HTERT RPE-1 (cell line): Measurements from ENCODE around the gene GINS1.
"Not testable (repeated sequence)": the region's sequence is repeated elsewhere in the genome, so short reads cannot be mapped to it uniquely, and the experiment has no call there.

Experiments
- in situ Hi-C: fragments of 300-500 bp; cut with MboI; formaldehyde crosslinking; loops from 4 replicates; pipeline ENCODE4 v1.14.3; 2020; ENCODE audit warnings: low sequenced_read_pairs

GINS1 gene

DNA sequence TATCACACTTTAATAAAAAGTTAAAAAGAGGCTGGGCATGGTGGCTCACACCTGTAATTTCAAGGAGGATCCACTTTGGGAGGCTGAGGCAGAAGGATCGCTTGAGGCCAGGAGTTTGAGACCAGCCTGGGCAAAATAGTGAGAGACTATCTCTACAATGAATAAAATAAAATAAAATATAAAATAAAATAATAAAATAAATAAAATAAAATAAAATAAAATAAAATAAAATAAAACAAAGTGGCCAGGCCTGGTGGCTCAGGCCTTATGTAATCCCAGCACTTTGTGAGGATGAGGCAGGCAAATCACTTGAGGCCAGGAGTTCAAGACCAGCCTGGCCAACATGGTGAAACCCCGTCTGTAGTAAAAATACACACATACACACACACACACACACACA, 65.8 kb downstream of the GINS1 start:
- in situ Hi-C loops, result not testable (repeated sequence)

DNA sequence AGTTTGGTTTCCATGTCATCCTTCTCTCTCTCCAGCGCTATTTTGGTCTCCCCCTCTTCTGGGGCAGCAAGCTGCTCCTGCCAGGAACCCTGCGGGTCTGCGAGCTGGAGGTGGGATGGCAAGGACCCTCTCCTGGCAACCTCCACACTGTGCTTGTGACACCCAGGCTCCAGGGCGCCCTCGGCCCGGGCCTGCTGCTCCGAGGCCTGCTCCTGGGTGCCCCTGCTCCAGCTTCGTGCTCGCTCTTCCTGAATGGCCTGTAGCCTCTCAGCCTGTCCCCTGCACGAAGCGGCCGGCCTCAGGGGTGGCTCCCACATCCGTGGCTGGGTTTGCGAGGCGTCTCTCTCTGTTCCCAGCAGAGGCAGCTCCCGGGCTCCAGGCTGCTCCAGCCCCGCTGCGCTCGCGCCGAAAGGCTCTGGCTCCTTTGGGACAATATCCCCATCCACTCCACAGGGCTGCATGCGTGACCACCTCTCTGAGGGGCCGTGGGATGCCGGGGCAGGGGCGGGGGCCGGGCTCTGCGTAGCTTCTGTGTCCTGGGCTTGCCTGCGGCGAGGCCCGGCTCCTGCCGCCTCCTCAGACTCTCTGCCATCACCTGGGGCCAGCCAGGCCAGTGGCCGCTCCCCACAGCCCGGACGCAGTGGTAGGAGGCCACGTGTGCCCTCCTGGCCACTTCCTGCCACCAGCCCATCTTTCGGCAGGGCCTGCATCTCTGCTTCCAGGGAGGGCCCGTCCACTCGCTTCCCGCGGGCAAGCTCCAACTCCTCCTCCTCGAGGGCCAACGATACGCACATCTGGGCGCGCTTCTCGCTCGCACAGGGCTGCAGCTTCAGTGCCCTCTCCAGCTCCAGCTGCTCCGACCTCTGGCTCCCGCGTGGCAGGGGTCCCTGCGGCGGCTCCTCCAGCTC, 68.9 kb downstream of the GINS1 start:
- in situ Hi-C loops, result no loop called here

DNA sequence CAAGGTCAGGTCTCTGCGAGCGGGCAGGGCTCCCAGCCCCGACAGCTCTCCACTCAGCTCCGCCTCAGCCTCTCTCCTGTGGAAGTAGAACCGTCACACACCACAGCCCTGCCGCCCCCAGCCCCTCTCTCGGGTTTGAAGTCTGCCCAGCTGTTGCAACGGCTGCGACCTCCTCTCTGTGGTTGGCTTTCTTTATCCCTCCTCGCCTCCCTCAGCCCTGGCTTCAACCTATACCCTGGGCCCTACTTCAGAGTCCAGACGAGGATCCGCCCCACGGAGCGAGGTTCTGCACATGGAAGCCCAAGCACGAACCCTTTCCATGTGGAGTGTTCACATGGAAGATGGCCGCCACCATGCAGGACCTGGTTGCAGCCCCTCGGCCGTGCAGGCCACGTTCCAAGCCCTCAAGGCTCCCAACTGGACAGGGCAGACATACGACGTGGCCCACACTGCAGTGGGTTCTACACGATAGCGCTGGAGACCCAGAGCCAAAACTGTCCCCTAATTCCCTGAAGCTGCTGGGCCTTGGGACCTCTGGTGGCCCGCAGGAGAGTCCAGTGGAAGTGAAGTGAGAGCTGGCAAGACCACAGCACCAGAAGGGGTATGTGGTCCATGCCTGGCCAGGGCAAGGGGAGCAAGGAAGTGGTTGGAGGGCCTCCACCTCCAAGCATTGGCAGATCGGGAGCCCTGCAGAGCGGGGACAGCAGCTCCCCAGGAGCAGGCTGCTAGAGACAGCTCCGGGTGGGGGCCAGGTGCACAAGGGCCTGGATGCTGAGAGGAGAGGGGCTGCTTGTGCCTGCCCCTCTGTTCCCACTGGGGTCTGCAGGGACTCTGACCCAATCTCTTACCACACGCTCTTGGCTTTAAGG, 69.8 kb downstream of the GINS1 start:
- in situ Hi-C loops, result no loop called here

DNA sequence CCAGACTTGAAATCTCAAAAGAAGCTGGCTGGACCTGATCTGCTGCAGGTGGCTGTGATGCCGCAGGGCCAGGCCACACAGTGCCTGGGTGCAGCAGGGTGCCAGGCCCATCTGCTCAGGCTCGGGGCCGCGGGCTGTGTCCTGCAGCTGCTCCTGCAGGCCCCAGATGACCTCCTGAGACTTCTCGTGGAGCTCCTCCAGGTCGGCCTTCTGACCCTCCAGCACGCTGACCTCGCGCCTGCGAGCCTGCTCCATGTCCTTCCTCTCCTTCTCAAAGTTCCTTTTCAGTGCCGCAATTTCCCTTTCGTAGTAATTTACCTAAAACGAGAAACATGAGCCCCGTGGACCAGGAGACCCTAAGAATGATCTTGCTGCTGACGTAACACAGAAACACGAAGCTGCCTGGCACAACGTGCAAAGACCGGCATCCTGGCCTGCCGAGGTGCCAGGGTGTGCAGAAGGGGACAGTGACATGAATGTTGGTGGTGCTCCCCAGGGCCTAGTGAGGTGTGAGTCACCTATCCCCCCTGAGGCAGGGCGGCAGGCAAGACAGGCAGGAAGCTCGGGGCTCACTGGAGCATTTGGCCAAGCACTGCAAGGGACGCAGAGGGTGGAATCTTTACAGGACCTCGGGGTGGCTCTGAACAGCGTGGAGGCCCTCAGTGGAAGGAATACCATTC, 71.6 kb downstream of the GINS1 start:
- in situ Hi-C loops, result no loop called here

DNA sequence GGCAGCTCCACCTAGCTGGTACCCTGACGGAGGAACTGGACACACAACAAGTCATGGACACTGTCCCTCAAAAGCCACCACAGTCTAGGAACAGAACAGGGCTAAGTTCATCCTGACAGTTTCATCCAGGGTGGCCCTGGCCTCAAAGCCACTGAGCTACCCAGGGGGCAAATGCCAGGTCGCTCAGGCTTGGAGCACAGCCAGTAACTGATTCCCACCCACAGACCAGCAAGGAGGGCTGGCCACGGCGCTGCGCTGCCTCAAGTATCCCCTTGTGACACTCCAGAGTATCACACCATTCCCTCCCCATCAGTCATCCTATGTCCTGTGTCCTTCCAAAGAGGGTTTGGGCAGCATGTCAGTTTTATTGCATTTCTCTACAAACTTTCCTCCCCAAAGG, 72.2 kb downstream of the GINS1 start:
- in situ Hi-C loops, result no loop called here

DNA sequence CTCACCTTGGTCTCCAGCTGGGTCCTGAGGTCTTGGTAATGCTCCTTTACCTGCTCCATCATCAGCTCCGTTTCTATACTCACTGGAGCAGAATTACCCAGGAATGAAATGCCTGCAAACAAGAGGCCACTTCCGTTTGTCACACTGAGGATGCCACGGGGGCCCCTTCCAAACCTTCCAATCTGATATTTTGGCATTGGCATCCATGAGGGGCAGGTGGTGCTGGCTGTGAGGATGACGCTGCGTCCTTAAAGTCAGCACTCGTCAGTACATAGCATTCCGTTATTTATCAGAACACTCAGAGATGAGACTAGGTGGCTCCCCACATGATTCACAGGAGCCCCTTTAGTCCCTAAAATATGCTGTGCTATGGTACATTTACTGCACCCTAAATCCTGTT, 72.7 kb downstream of the GINS1 start:
- in situ Hi-C loops, result no loop called here

DNA sequence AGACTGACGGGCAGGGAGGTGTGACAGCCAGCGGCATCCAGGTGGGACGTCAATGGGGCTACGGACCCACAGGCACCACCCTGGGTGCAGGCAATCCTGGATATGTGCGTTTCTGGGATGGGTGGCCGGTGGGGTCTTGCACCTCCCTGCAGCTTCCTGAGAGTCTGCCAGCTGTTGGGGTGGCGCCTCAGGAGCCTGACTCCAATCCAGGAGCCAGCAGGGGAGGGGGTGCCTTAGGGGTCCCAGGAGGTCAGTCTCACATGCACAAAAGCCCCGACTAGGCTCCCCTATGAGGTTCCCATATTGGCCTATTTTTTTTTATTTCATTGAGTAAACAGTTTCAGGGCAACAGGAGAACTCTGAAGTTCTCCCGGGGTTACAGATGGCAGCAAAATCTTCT, 73.3 kb downstream of the GINS1 start:
- in situ Hi-C loops, result no loop called here

DNA sequence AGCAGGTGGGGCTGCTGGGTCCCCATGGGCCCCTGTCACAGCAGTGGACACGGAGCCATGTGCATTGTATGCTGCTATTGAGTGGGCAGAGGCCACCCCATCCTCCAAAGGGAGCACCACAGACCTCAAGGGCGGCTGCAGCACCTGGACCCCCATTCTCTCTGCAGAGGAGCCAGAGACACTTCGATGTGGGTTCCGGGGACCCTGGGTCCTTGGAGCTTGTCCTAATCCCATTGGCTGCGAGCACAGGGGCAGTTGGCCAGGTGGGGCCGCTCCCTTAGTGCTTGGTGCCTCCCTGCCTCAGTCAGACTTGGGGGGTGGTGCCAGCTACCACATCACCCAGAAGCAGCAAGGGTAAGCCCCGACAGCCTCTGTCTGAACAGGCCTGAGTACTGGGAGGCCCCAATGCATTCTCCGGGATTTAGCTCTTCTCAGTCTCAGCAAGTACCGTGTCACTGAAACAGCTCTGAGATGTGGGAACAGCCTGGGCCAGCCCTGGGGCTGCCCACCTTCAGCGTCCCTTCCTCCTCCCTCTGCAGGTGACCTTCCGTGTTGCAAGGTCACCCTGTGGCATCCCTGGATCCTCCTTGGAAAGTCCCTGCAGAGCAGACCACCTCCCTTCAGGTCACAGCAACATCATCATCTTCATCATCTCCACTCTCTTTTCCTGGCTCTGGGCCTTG, 73.9 kb downstream of the GINS1 start:
- in situ Hi-C loops, result no loop called here

DNA sequence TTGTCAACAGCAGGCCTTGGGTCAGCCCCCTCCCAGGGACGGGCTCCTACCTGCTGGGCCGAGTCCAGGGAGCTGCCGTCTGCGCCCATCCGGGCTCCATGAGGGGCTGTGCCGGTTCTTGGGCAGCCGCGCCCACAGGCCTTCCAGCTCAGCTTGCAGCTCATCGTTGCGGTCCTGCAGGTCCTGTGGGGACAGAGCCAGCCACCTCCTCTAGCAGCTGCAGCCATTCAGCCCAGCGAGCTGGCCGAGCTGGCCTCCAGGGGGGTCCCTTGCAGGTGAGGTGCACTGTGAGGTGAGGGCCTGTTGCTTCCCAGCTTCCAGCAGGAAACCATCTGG, 74.4 kb downstream of the GINS1 start:
- in situ Hi-C loops, result no loop called here

DNA sequence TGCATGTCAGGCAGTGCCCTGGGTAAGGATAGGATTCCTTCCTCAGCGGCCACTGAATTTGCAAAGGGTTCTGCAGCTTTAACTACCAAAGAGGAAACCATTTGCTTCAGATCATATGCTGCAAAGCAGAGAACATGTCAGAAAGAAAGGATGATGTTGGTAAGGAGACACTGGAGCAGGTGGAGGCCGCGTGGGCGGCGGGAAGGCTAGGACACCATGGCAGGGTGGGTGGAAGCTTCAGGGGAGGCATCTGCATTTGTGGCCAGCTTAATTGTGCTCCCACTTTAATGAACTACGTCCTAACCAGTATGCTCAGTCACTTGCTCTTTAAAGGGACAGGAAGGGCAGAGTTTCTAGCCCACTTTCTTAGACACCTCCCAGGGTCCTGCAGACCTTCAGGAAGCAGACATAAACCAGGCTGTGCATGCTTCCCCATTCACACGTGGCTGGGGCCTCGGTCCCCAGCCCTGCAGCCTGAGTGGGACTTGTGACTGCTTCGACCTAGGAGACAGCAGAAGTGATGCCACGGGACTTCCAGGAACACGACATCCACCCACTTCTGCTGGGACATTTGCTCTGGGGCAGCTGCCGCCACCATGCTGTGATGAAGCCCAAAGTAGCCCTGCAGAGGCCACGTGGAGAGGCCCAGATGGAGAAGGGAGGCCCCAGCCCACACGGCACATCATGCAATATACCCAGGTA, 76.1 kb downstream of the GINS1 start:
- in situ Hi-C loops, result no loop called here

DNA sequence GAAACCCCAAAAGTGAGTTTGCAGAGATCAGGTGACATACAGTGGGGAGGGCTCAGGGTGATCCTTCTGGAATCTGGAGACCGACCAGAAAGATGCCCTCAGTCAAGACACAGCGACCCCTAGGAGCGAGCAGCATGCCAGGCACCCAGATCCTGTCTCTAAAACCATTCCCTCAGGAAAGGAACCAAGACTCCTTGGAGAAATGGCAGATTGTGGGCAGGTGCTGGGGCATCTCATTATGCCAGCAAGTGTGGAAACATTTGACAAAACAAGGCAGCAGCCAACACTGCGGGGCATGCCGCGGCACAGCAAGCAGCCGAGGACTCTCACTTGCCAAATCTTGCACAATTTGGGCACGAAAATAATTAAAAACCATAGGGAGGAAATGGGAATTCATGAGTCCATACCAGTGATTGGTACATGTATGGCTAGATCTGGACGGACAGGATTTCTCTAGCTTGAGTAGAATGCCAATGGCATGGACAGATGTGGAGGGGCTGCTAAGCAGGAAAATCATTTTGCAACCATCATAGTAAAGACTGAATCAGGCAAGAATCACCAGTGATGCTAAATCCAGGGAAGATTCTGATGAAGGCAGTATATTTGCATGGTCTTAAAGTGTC, 76.9 kb downstream of the GINS1 start:
- in situ Hi-C loops, result no loop called here

DNA sequence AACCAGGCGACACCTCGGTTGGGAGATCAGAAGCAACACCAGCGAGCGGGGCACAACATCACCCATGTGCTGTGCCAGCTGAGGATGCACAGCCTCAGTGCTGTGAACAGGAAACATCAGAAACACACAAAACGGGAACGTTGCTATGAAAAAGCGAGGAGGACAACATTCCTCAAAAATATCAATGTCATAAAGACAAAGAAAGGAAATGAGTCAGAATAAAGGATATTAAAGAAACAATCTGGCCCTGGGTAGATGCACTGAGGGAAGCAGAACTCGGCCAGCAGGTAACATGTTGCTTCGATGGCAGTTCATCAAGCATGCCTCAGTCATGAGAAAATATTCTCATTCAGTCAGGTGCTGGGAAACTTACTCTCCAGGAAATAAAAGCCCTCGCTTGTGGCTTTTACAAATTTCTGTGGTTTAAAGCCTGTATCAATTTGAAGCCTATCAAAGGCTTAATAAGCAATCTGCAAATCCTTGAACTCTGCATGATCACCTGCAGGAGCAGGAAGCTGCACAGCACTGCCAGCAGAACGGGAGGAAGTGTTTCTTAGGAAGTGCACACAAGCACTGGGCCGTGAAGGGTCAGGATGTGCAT, 77.5 kb downstream of the GINS1 start:
- in situ Hi-C loops, result no loop called here

DNA sequence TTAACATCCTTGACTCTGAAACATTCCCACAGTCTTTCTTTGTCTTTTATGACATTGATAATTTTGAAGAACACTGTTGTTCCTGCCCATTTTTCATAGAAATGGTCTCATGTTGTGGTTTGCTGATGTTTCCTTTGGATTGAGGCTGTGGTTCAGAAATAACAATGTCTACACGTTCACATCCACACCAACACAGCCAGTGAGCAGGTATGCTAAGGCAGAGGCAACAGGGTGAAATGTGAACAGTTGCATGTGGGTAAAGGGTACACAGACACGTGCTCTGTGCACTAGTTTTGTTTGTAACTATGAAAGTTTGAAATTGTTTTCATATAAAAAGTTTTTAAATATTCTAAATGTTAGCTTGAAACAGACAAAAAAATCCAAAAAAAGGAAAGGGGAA, 78.4 kb downstream of the GINS1 start:
- in situ Hi-C loops, result no loop called here

DNA sequence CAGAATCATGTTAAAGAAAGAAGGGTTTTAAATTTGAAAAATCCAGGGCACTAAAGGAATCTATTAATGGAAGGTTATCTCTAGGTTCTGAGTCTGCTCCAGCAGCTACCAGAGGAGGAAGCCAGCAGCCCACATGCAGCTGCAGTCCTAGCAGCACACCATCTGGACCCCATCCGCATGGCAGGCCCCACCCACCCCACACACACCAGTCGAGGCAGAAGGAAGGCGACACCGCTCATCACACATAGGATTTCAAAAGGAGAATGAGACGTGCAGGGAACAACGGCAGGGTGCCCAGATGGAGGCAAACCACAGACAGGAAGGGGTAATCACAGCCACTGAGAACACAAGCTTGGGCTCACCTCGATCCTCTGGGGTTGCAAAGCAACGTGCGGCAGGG, 78.9 kb downstream of the GINS1 start:
- in situ Hi-C loops, result no loop called here

DNA sequence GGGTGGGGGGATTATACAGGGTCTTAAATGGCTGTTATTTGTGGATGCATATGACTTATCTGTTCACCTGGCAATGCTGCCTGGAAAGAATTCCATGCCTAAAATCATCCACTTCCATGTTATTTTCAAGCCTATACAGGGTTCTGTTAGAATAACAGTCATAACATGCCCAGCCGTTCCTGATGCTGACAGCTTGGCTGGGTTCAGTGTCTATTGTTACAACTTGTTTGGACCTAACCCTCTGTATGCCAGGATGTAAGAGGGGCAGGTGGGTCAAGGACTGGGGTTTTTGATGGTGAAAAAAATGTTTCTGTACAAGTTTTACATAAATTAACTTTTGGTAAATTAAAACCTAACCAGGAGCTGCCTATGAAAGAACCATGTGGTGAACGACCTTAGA, 79.8 kb downstream of the GINS1 start:
- in situ Hi-C loops, result no loop called here

DNA sequence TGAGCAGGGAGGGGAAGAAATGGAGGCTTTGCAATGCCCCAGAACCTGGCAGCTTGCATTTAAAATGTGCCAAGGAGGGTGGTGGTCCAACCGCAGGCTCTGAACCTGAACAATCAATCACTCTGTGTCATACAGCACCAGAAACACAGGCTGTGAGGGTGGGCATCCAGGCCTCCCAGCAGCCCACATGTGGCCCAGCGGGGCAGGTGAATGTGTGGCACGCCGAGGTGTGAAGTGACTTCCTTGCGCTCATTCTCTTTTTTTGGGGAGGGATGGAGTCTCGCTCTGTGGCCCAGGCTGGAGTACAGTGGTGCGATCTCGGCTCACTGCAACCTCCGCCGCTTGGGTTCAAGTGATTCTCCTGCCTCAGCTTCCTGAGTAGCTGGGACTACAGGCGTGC, 80.5 kb downstream of the GINS1 start:
- in situ Hi-C loops, result no loop called here

DNA sequence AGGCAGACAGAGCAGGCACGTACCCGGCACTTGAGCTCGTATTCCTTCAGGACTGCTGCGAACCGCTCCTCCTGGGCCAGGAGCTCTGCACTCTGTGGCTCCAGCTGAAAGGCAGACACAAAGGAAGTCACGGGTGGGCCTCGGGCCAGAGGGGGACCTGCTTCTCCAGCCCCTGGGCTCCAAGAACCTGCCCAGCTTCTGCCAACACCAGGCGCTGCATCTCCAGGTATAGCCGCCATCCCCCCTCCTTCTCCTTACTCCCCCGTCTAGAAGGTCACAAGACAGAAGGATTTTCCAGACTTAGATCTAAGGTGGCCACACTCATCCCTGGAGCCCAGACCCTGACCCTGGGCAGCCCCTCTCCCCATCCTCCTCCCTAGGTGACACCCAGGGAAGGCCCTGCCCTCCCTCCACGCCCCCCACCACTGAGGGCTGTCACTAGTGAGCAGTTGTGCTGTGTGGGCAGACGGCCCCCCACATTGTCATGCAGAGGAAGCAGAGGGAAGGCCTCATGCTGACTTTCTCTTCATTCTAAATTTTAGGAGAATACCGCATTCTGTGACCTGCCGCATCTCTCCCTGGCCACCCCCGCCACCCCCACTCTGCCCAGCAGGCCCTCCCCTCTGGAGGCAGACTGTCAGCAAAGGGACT, 81.9 kb downstream of the GINS1 start:
- in situ Hi-C loops, result no loop called here

DNA sequence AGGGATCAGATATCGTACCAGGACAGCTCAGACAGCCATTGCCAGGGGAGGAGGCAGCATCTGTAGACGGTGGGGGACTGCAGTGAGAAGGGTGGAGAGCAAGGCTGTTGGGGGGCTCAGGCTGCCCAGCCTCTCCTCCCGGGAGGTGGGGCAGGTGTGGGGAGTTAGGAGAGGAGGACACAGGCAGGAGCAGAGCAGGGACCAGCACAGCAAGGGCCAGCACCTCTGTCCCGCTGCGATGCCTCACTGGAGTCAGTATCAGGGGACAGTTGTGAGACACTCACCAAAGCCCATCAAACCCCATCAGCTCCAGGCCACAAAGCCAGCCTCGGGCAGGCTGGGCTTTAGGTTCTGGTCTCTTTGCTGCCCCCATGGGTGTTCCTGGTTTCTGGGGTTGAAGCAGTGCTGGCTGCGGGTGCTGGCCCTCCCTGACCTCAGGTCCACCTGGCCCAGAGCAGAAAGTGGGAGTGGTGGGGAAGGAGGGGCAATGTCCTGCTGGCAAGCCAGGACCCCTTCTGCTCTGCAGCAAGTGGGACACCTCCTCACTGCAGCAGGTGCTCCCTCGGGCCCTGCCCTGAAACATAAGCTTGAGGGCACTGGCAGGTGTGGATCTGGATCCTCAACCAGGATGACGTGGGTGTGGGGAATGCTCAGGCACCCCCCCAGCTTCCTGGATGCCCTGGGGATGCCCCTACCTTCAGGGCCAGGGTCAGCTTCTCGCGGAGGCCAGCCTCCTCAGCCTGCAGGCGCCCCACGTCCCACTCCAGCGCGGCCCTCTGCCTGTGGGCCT, 83.4 kb downstream of the GINS1 start:
- in situ Hi-C loops, result no loop called here
